ENCODE measurements around the gene IMMP1L.

- no peak for TF ChIP-seq EZH2 (IDR thresholded peaks at IDR 0.05; ENCODE audit: borderline replicate concordance, low read length)
- TF ChIP-seq, protein P1, sequence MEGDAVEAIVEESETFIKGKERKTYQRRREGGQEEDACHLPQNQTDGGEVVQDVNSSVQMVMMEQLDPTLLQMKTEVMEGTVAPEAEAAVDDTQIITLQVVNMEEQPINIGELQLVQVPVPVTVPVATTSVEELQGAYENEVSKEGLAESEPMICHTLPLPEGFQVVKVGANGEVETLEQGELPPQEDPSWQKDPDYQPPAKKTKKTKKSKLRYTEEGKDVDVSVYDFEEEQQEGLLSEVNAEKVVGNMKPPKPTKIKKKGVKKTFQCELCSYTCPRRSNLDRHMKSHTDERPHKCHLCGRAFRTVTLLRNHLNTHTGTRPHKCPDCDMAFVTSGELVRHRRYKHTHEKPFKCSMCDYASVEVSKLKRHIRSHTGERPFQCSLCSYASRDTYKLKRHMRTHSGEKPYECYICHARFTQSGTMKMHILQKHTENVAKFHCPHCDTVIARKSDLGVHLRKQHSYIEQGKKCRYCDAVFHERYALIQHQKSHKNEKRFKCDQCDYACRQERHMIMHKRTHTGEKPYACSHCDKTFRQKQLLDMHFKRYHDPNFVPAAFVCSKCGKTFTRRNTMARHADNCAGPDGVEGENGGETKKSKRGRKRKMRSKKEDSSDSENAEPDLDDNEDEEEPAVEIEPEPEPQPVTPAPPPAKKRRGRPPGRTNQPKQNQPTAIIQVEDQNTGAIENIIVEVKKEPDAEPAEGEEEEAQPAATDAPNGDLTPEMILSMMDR (conservative IDR thresholded peaks at IDR 0.05 in 1 of 2, IDR thresholded peaks at IDR 0.05 in 1 of 2; ENCODE audit: extremely low read depth in 1 of 2, insufficient read depth in 1 of 2, low read depth in 1 of 2, low read length in 2 of 2): no peak
These were observed 48.6 kb upstream of the IMMP1L start for GRCh38 chr11:31558001-31558400.
